NCI-H1417 treated with DMSO at 0.1 percent for 48 hours (cell line): ENCODE measurements around the gene TXNDC17.
"Not testable (repeated sequence)": the region's sequence is repeated elsewhere in the genome, so short reads cannot be mapped to it uniquely, and the experiment has no call there.

ENCODE experiments used
- DNase-seq: peaks from one replicate; lab custom pipeline; 2025; lab: John Stamatoyannopoulos, UW

TXNDC17 gene

DNA sequence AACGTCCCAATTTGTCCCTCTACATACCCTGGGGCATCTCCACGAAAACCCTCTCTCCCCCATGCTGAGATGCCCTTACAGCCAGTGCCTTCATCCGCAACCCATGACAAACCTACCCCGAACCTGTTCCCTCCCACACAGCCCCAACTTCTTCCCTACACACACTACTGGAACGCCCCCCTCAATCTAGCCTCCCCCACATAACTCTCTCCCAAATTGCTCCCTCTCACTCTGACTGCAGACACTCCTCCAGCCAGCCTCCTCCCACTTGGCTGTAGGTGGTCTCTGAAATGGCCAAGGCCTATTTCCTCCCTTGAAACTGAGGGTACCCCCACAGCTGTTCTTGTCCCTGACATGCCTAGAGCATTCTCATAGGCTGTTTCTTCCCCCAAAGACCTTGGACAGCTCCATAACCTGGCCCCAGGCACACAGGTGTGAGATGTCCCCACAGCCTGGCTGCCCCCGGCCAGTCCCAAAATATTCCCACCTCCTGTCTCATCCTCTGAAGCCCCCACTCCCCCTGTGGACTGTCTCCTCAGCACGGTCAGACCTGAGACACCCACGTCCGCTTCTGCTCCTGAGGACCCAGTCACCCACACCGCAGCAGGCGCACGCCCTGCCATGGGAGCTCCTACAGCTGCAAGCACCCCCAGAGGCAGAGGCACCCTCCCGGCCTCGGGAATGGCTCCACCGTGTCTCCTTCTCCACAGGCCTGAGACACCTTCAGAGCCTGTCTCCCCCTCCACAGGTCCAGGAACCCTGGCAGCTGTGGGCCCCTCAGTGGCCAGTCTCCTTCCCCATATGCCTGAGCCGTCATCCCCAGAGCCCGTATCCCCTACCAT, 4.0 kb upstream of the TXNDC17 start:
- no peak for DNase-seq

DNA sequence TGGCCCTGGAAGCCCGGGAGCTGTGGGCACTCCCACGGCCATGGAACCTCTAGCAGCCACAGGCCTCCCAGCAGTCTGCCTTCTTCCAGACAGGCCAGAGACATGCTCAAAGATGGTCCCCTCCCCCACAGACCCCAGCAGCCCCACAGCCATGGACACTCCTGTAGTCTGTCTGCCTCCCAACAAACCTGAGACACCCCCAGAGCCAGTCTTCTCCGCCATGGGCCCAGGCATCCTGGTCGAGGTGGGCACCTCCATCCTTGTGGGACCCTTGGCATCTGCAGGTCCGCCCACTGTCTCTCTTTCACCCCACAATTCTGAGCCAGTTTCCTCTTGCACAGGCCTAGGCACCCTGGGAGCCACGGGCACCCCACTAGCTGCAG, 3.4 kb upstream of the TXNDC17 start:
- no peak for DNase-seq

- DNase-seq = no peak
These were observed 2.6 kb upstream of the TXNDC17 start for GRCh38 chr17:6638046-6638908.

DNA sequence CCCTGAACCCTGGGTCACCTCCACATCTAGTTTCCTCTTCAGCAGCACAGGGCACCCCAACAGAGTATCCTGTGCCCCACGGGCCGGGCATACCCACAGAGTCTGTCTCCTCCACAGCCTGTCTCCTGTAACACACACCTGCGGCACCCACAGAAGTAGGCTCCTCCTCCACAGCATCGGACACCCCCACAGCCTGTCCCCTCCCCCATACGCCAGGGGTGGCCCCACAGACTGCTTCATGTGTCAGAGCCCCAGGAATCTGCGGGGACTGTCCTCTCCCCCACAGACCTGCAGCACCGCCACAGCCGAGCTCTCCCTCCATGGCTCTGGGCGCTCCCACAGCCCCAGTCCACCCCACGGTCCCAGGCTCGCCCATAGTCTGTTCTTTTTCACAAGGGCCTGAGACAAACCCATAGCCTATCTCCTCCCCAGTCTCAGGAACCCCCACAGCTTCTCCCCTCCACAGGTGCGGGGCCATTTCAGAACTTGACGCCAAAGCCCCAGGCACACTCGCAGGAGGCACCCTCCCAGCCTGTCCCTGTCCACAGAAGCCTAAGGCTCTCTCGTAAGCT, 1.8 kb upstream of the TXNDC17 start:
- DNase-seq = no peak

DNA sequence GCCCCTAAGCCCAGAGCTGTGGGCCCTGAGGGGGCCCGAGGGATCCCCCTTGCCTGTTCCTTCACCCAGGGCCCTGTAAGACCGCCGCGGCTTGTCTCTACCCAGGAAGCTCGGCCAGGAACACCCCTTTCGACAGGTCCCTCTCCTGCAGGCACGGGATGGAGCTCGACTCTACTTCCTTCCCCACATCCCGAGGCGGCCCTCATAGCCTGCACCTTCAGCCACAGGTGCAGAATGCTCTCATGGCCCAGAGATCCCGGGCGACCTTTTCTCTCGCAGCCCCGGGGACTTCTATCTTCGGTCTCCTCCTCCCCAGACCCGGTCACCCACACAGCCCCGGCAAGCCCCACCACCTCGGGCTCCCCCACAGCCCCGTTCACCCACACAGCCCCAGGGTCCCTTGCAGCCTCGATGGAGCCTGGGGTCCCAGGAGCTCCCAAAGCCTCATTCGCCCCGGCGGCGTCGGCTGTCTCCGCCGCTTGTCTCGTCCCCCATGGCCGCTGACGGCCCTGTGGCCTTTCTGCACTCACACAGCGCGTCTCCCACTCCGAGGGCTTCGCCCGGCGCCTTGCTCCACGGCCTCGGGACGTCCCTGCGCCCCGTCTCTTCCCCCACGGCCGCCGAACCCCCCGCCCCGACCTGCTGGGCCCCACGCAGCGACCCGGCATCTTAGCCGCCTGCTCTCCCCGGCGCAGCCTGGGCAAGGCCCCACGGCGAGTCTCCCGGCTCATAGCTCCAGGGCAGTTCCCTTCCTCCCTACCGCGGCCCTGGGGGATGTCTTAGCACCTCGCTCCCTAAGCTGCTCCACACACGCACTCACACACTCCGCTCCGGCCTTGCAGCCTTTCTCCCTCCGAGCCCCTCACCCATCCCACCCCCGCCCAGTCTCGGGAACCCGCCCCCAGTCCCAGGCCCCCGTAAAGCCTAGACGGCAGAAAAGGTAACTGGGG, 999 bp upstream of the TXNDC17 start:
- no peak for DNase-seq

DNA sequence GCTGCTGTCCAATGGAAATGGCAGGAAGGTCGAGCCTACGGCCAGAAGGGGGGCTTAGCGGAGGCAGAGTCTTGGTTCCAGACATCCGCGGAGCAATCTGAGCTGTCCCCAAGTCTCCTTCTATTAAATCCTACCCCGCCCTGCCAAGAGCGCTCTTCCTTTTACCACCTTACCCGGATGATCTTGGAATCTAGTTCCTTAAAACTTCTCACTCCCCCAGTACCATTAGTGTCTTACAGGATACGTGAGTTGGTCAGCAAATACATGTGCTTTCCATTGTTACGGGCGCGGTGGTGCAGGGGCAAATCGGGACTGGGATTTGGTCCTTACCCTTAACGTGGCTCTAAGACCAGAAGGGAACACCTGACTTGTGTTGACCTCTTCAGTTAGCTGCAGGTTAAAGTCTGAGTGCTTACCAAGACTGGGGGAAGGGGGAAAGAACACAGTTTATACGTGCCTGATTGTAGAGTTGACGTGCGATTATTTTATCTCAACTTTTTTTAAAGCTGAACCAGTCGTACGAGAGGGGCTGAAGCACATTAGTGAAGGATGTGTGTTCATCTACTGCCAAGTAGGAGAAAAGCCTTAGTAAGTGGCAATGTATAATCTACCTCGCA, 495 bp downstream of the TXNDC17 start:
- DNase-seq = no peak

DNA sequence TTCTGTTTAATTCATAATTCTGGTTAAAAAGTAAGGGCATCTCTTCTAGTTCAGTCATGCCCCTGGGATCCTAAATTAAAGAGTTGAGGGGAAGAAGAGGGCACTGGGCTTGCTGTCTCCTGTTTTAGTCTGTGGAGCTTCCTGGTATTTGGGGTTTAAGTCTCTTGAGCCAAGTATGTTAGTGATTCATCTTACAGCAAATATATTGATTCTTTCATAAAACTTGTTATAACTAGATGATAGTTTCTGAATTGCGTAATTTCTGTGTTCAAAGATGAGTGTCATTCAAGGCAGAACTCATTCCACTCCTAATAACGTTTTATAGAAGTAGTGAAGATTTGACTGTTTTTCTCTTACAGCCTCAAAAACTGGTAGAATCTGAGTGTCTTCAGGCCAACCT, 1.7 kb downstream of the TXNDC17 start:
- no peak for DNase-seq

GRCh38 chr17:6643451-6644125, 2.7 kb downstream of the TXNDC17 start:
- no peak for DNase-seq

DNA sequence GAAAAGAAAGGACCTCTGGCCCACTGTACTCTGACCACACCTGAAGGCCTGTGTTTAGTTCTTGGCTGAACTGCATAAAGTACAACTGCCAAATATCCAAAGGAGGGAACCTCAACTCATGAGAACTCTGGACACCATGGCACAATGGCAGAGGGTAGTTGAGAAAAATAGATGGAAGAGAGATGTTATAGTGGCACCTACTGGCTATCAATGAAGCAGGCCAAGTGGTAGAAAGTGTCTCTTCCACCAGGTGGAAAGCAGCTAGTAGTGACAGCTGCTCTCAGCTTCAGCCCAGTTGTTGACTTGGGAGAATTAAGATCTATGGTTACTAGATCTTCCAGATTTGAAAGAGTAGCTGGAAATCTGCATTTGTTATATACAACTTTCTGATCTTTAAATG, 7.3 kb downstream of the TXNDC17 start:
- DNase-seq = no peak

- DNase-seq = peak; percentile 33
These were observed 10.6 kb downstream of the TXNDC17 start, which contains the start of the genes C17orf100 and MED31 for GRCh38 chr17:6651354-6651918. TSS of gene C17orf100 (plus strand) at chr17:6651762. CDS start at chr17:6651914, 152 bp downstream. TSS of gene MED31 (minus strand) at chr17:6651605. CDS start at chr17:6651528, 77 bp downstream.

- no peak for DNase-seq
These were observed 11.1 kb downstream of the TXNDC17 start for GRCh38 chr17:6651919-6652452.

DNA sequence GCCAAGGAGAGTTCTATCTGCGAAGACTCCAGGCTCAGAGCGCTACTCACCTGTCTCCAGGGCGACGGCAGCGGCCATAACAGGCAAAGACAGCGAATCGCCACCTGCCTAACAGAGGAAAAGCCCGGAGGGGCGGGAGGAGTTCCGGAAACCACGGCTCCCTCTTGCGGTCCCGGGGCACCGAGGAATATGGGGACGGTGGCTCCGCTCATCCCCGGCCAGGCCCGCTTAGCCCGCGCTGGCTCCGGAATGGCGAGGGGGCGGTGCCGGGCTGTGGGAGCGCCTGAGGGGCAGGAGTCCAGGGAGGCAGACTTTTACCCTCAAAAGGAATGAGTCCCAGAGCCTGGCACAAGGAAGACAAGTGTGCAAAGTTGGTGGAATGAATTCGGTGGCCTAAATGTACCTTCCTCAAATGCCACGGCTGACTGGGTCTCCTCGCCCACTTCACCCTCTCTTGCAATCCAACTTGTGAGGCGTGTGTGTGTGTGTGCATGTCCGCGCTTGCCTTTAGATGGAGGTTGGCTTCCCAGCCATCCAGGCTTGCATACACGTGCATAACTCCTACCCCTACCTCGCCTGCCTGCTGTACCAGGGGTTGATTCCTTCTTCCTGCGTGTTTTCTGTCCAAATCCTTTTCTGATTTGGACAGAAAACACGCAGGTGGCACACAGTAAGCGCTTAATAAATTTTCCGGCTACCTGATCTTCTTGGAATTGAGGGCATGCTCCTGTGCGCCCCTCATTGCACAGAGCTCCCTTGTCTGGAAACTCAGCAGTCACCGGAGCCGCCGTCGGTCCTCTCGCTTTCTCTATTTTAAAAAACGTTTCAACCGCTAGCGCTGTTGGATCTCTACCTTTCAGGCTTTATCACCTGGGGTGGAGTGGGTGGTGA, 14.2 kb downstream of the TXNDC17 start:
- no peak for DNase-seq

- DNase-seq = not testable (repeated sequence)
These were observed 15.0 kb downstream of the TXNDC17 start for GRCh38 chr17:6655732-6656361.

DNA sequence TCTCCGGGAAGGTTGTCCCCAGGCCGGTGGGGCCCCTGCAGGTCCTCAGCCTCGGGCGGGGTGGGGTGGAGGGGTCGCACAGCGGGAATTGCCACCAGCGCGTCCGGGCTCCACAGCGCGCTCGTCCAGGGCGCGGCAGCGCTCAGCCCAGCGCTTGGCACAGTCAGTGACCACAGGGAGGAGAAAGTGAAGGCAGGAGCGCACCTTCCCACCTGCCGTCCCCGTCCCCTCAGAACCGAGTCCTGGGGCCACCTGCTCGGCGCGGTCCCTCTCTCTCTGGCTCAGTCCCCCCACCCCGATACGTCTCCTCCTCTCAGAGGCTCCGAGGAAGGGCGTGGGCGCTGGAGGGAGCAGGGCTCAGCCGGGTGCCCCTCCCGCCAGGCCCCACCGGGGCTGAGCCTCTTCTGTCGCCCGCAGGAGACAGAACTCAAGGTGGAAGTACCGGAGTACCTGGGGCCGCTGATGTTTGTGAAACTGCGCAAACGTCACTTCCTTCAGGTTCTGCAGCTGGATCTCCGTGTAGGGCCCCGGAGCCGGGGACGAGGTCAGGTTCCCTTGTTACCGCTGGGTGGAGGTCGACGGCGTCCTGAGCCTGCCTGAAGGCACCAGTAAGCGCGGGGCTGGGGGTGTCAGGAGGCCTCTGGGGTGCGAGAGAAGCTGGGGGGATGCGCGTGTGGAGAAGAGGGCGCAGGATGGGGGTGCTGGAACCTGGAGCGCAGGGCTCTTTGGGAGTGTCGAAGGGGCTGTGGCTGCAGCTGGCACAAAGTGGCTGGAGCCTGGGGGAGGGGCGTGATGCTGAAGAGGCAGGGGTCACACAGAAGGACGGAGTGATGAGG, 16.2 kb downstream of the TXNDC17 start:
- DNase-seq = not testable (repeated sequence)

DNA sequence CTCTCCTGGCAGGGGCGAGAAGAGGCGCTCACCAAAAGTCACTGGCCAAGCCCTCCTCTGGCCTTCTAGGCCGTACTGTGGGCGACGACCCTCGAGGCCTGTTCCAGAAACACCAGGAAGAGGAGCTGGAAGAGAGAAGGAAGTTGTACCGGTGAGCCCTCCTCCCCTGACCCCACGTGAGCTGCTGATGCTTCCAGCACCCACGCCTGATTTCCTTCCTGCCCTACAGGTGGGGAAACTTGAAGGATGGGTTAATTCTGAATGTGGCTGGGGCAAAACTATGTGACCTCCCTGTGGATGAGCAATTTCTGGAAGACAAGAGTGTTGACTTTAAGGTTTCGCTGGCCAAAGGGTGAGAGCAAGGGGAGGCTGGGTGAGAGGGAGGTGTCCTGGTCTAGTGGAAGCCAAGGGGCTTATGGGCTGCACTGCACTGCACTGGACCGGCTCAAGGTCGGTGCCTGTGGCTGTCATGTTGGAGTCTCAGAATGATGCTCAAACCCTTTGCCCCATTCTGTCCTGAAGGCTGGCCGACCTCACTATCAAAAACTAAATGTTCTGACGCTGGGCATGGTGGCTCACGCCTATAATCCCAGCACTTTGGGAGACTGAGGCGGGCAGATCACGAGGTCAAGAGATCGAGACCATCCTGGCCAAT, 16.9 kb downstream of the TXNDC17 start:
- DNase-seq = no peak

- DNase-seq = not testable (repeated sequence)
These were observed 17.6 kb downstream of the TXNDC17 start for GRCh38 chr17:6658411-6658810.

- no peak for DNase-seq
These were observed 19.2 kb downstream of the TXNDC17 start for GRCh38 chr17:6660101-6660500.
